Erythroblast (primary cell): ENCODE data around the gene CDC5L.

Experiments used
- GATA1 ChIP-seq: IDR thresholded peaks from 2 replicates; pipeline ENCODE4 v1.6.1; 2011; ENCODE audit warnings: low read depth, mild to moderate bottlenecking, control low read depth, low read length, moderate library complexity
- POLR2A ChIP-seq: IDR thresholded peaks from 2 replicates; pipeline ENCODE4 v1.6.1; 2011; ENCODE audit warnings: mild to moderate bottlenecking, low read length

- no peak for TF ChIP-seq POLR2A
- TF ChIP-seq GATA1, result no peak
These were observed 41.2 kb downstream of the CDC5L start for GRCh38 chr6:44428682-44429081.
